ENCODE data around the gene ABRAXAS1. TPM values are rescaled to one million over a fixed set of nuclear protein-coding genes. Genes with fewer than 3 reads are reported as not detected.

Gene ABRAXAS1
- total and polyA plus RNA-seq, 2 donors (not counting 1 experiment from before 2014, with no cell fraction given) = 5.4 to 38.4 TPM

DNA sequence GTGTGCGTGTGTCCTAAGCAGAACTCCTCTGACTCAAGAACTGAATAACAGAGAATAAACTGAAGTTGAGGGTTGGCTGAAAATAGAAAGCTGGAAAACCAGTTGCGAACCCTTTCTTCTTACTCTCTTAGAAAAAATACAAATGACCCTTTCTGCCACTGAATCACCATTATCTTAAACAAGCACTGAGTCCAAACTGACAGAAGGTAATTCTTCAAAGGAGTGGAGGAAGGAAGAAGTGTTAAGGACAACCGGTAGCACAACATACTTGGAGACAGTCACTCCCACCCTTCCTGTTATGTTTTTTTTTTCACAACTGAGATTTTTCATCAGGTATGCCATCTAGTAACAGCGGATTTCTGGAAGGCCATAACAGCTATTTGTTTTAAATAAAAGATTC is 67.3 kb downstream of the ABRAXAS1 start:
- Mint-ChIP-seq H3K9me3 (ENCODE audit: insufficient read depth) (no peaks in the 10 kb centered on the region), H3K4me3 (no peak overlapping the region), H3K27me3 (no peaks in the 10 kb centered on the region), H3K4me1 (no peaks in the 10 kb centered on the region), H3K27ac (no peak overlapping the region)
- no peak overlapping the region for H2AFZ ChIP-seq (ENCODE audit: insufficient read depth, low read depth, low read length, poor library complexity, severe bottlenecking)
- H3K4me3 ChIP-seq (ENCODE audit: control extremely low read depth in 1 of 5, extremely low read depth in 1 of 5, insufficient read depth in 1 of 5, low read depth in 2 of 5, low read length in 4 of 5) = no peak overlapping the region
- no peak overlapping the region for H3K4me2 ChIP-seq (replicated peaks; ENCODE audit: low read depth, low read length, poor library complexity, severe bottlenecking)
- H3K27ac ChIP-seq (ENCODE audit: low read length in 2 of 2) = no peak overlapping the region
- TF ChIP-seq EZH2 (IDR thresholded peaks at IDR 0.05; ENCODE audit: borderline replicate concordance, insufficient read depth, low read depth, low read length, poor library complexity, severe bottlenecking) (no peak), CTCF (IDR thresholded peaks at IDR 0.05) (no peak)
- peaks cover 8 to 67% of the 10 kb centered on the region in 2 experiments for H3K36me3 ChIP-seq (replicated peaks in 1 of 2; ENCODE audit: control extremely low read depth in 1 of 2, control insufficient read depth in 1 of 2, extremely low read depth in 1 of 2, insufficient read depth in 2 of 2, low read length in 1 of 2)
- DNase-seq (no peak), ATAC-seq (ENCODE audit: low read depth) (no peak)
- H3K27me3 ChIP-seq (replicated peaks in 1 of 4; ENCODE audit: control extremely low read depth in 1 of 4, control insufficient read depth in 3 of 4, insufficient read depth in 4 of 4, low read length in 3 of 4) = no peaks in the 10 kb centered on the region
- no peaks in the 10 kb centered on the region for H4K20me1 ChIP-seq (ENCODE audit: control insufficient read depth, insufficient read depth, low read length, poor library complexity, severe bottlenecking)
- no CpG with 5 or more reads among the region's 4 CpGs for WGBS (ENCODE audit: insufficient coverage)
- no peaks in the 10 kb centered on the region for H3K4me1 ChIP-seq (ENCODE audit: control insufficient read depth in 2 of 2, insufficient read depth in 2 of 2, low read length in 2 of 2)
- POLR2A ChIA-PET = no interaction called here
- no peaks in the 10 kb centered on the region for H3K79me2 ChIP-seq (ENCODE audit: control insufficient read depth, insufficient read depth, low read length)
- intact Hi-C loops (cut with micrococcal nuclease) = no loop called here
- no peaks in the 10 kb centered on the region for H3K9me3 ChIP-seq (ENCODE audit: control extremely low read depth in 1 of 3, control insufficient read depth in 2 of 3, insufficient read depth in 1 of 3, low read length in 2 of 3)
- H3K9ac ChIP-seq (ENCODE audit: low read length) = no peak overlapping the region
- CTCF ChIA-PET = no interaction called here

GRCh38 chr4:83413676-83414075 is 71.2 kb downstream of the ABRAXAS1 start:
- H3K9me3 ChIP-seq (ENCODE audit: control extremely low read depth in 1 of 3, control insufficient read depth in 2 of 3, insufficient read depth in 1 of 3, low read length in 2 of 3) = no peaks in the 10 kb centered on the region
- TF ChIP-seq EZH2 (IDR thresholded peaks at IDR 0.05; ENCODE audit: borderline replicate concordance, insufficient read depth, low read depth, low read length, poor library complexity, severe bottlenecking) = no peak
- no peak for TF ChIP-seq CTCF (IDR thresholded peaks at IDR 0.05)
- Mint-ChIP-seq H3K4me1 (no peaks in the 10 kb centered on the region), H3K4me3 (no peak overlapping the region), H3K9me3 (ENCODE audit: insufficient read depth) (no peaks in the 10 kb centered on the region), H3K27ac (no peak overlapping the region), H3K27me3 (no peaks in the 10 kb centered on the region)
- no peaks in the 10 kb centered on the region for H3K79me2 ChIP-seq (ENCODE audit: control insufficient read depth, insufficient read depth, low read length)
- H3K27me3 ChIP-seq (replicated peaks in 1 of 4; ENCODE audit: control extremely low read depth in 1 of 4, control insufficient read depth in 3 of 4, insufficient read depth in 4 of 4, low read length in 3 of 4) = no peaks in the 10 kb centered on the region
- H3K4me1 ChIP-seq (ENCODE audit: control insufficient read depth in 2 of 2, insufficient read depth in 2 of 2, low read length in 2 of 2) = no peaks in the 10 kb centered on the region
- ATAC-seq (ENCODE audit: low read depth) (no peak), DNase-seq (no peak)
- POLR2A ChIA-PET = no interaction called here
- no peak overlapping the region for H3K9ac ChIP-seq (ENCODE audit: low read length)
- no peak overlapping the region for H2AFZ ChIP-seq (ENCODE audit: insufficient read depth, low read depth, low read length, poor library complexity, severe bottlenecking)
- no CpG with 5 or more reads among the region's 2 CpGs for WGBS (ENCODE audit: insufficient coverage)
- intact Hi-C loops (cut with micrococcal nuclease) = no loop called here
- no peak overlapping the region for H3K27ac ChIP-seq (ENCODE audit: low read length in 2 of 2)
- H3K4me2 ChIP-seq (replicated peaks; ENCODE audit: low read depth, low read length, poor library complexity, severe bottlenecking) = no peak overlapping the region
- H3K36me3 ChIP-seq (replicated peaks in 1 of 2; ENCODE audit: control extremely low read depth in 1 of 2, control insufficient read depth in 1 of 2, extremely low read depth in 1 of 2, insufficient read depth in 2 of 2, low read length in 1 of 2) = peaks cover 3 to 70% of the 10 kb centered on the region in 2 experiments
- CTCF ChIA-PET = no interaction called here
- H4K20me1 ChIP-seq (ENCODE audit: control insufficient read depth, insufficient read depth, low read length, poor library complexity, severe bottlenecking) = no peaks in the 10 kb centered on the region
- H3K4me3 ChIP-seq (ENCODE audit: control extremely low read depth in 1 of 5, extremely low read depth in 1 of 5, insufficient read depth in 1 of 5, low read depth in 2 of 5, low read length in 4 of 5) = no peak overlapping the region

Other genes with a start within 250 kb of the ABRAXAS1 start
- 27.9 and 29.4 TPM in 2 replicates for gene COQ2, start 200.3 kb downstream of the ABRAXAS1 start, total RNA-seq
- gene COQ2, start 200.3 kb downstream of the ABRAXAS1 start, polyA plus RNA-seq = 7.5 and 8.1 TPM in 2 replicates
- gene HPSE, start 150.3 kb downstream of the ABRAXAS1 start, total RNA-seq = 1.3 and 2.6 TPM in 2 replicates
- gene HPSE, start 150.3 kb downstream of the ABRAXAS1 start, polyA plus RNA-seq = 1.3 and 1.4 TPM in 2 replicates
- 42.4 and 50.8 TPM in 2 replicates for gene HELQ, start 29.3 kb downstream of the ABRAXAS1 start, total RNA-seq
- gene HELQ, start 29.3 kb downstream of the ABRAXAS1 start, polyA plus RNA-seq = 21.7 and 33.6 TPM in 2 replicates
- 44.0 and 45.0 TPM in 2 replicates for gene MRPS18C, start 29.0 kb downstream of the ABRAXAS1 start, total RNA-seq
- 10.8 and 14.0 TPM in 2 replicates for gene MRPS18C, start 29.0 kb downstream of the ABRAXAS1 start, polyA plus RNA-seq
- 0.89 and 1.0 TPM in 2 replicates for gene GPAT3, start 51.0 kb upstream of the ABRAXAS1 start, total RNA-seq
- 0.06 and 0.17 TPM in 2 replicates for gene GPAT3, start 51.0 kb upstream of the ABRAXAS1 start, polyA plus RNA-seq